WTC11 (cell line): Measurements from ENCODE around the gene C1QC. TPM values are rescaled to one million over a fixed set of nuclear protein-coding genes. Genes with fewer than 3 reads are reported as not detected.
A peak's percentile ranks its signal among the peaks of the same experiment; 100 is the strongest.

ENCODE experiments used
- ATAC-seq: fragments of 200-7000 bp; cut with Tn5 transposase; 2 replicates; pipeline ENCODE4 v1.10.0; 2021; ENCODE audit warnings: mild to moderate bottlenecking, moderate library complexity
- CTCF ChIA-PET: fragments of 300-600 bp; sonication (Branson Sonifier 250); formaldehyde crosslinking; loops from one replicate; lab custom pipeline; 2021; ENCODE audit warnings: antibody characterized with exemption; lab: Charles Lee
- POLR2A ChIA-PET: fragments of 350-600 bp; sonication (Branson Sonifier 250); formaldehyde crosslinking; loops from one replicate; lab custom pipeline; 2021; ENCODE audit warnings: antibody characterized with exemption; lab: Charles Lee
- DNase-seq: peaks from one replicate; pipeline ENCODE4 v3.0.0; 2021; ENCODE audit warnings: low spot score
- H3K27ac Mint-ChIP-seq: 2 replicates; pipeline ENCODE4 v1.8.0; 2021; ENCODE audit warnings: mixed read lengths
- H3K27me3 Mint-ChIP-seq: 2 replicates; pipeline ENCODE4 v1.8.0; 2021; ENCODE audit warnings: low read depth, mild to moderate bottlenecking, moderate library complexity, mixed read lengths
- H3K36me3 Mint-ChIP-seq: 2 replicates; pipeline ENCODE4 v1.8.0; 2021; ENCODE audit warnings: mixed read lengths
- H3K4me1 Mint-ChIP-seq: 2 replicates; pipeline ENCODE4 v1.8.0; 2022; ENCODE audit warnings: mixed read lengths
- H3K4me3 Mint-ChIP-seq: 2 replicates; pipeline ENCODE4 v1.8.0; 2021; ENCODE audit warnings: mild to moderate bottlenecking, moderate library complexity, mixed read lengths
- H3K9me3 Mint-ChIP-seq: 2 replicates; pipeline ENCODE4 v1.8.0; 2021; ENCODE audit warnings: mixed read lengths
- CBFB ChIP-seq: sonication (generic); formaldehyde crosslinking; IDR thresholded peaks from 2 replicates; pipeline ENCODE4 v1.8.1; 2022; ENCODE audit warnings: mild to moderate bottlenecking, low read depth, missing genetic modification reagents
- ESRRA ChIP-seq: sonication (generic); formaldehyde crosslinking; IDR thresholded peaks from 2 replicates; pipeline ENCODE4 v1.8.1; 2022; ENCODE audit warnings: mild to moderate bottlenecking, missing genetic modification reagents, borderline replicate concordance
- HMGA2 ChIP-seq: fragments of 250-450 bp; sonication (Bioruptor Pico); IDR thresholded peaks from 2 replicates; pipeline ENCODE4 v1.4.0; 2021; ENCODE audit warnings: mild to moderate bottlenecking, moderate library complexity
- IRF2 ChIP-seq: sonication (generic); formaldehyde crosslinking; IDR thresholded peaks from 2 replicates; pipeline ENCODE4 v1.8.0; 2022; ENCODE audit warnings: low read depth, missing genetic modification reagents, borderline replicate concordance
- NR2C2 ChIP-seq: sonication (generic); formaldehyde crosslinking; IDR thresholded peaks from 2 replicates; pipeline ENCODE4 v1.8.0; 2022; ENCODE audit warnings: mild to moderate bottlenecking, missing genetic modification reagents
- total RNA-seq: library from RNA; stranded (reverse); gene quantifications from 3 replicates; pipeline ENCODE4 v1.2.3, GENCODE V29; 2021
- TF ChIP-seq, protein P1 (sequence below): fragments of 250-450 bp; sonication (Bioruptor Pico); IDR thresholded peaks from 2 replicates; pipeline ENCODE4 v1.9.0; 2021; ENCODE audit warnings: moderate library complexity, mild to moderate bottlenecking, inconsistent platforms, borderline replicate concordance
- TF ChIP-seq, protein P2 (sequence below): fragments of 250-450 bp; sonication (Bioruptor Pico); IDR thresholded peaks from 2 replicates; pipeline ENCODE4 v1.9.0; 2021; ENCODE audit warnings: mild to moderate bottlenecking
- TF ChIP-seq, protein P3 (sequence below): sonication (generic); formaldehyde crosslinking; IDR thresholded peaks from 2 replicates; pipeline ENCODE4 v1.8.1; 2023; ENCODE audit warnings: mild to moderate bottlenecking, missing genetic modification reagents, borderline replicate concordance
- TF ChIP-seq, protein P4 (sequence below): sonication (generic); formaldehyde crosslinking; IDR thresholded peaks from 2 replicates; pipeline ENCODE4 v1.8.1; 2022; ENCODE audit warnings: low read depth, missing genetic modification reagents, borderline replicate concordance
- TF ChIP-seq, protein P5 (sequence below): sonication (generic); formaldehyde crosslinking; IDR thresholded peaks from 2 replicates; pipeline ENCODE4 v1.8.0; 2023; ENCODE audit warnings: mild to moderate bottlenecking, missing genetic modification reagents
- TF ChIP-seq, protein P6 (sequence below): fragments of 250-450 bp; sonication (Bioruptor Pico); IDR thresholded peaks from 2 replicates; pipeline ENCODE4 v2.1.2; 2022; ENCODE audit warnings: mild to moderate bottlenecking, moderate library complexity
- TF ChIP-seq, protein P7 (sequence below): sonication (generic); formaldehyde crosslinking; IDR thresholded peaks from 2 replicates; pipeline ENCODE4 v1.8.0; 2022; ENCODE audit warnings: missing genetic modification reagents
- TF ChIP-seq, protein P8 (sequence below): fragments of 250-450 bp; sonication (Bioruptor Pico); IDR thresholded peaks from 2 replicates; pipeline ENCODE4 v1.8.0; 2021; ENCODE audit warnings: mild to moderate bottlenecking
- TF ChIP-seq, protein P9 (sequence below): sonication (generic); formaldehyde crosslinking; IDR thresholded peaks from 2 replicates; pipeline ENCODE4 v1.8.1; 2022; ENCODE audit warnings: missing genetic modification reagents, borderline replicate concordance

Gene C1QC
- total RNA-seq, 1 experiment from 2014 or later: 0.28 TPM

DNA sequence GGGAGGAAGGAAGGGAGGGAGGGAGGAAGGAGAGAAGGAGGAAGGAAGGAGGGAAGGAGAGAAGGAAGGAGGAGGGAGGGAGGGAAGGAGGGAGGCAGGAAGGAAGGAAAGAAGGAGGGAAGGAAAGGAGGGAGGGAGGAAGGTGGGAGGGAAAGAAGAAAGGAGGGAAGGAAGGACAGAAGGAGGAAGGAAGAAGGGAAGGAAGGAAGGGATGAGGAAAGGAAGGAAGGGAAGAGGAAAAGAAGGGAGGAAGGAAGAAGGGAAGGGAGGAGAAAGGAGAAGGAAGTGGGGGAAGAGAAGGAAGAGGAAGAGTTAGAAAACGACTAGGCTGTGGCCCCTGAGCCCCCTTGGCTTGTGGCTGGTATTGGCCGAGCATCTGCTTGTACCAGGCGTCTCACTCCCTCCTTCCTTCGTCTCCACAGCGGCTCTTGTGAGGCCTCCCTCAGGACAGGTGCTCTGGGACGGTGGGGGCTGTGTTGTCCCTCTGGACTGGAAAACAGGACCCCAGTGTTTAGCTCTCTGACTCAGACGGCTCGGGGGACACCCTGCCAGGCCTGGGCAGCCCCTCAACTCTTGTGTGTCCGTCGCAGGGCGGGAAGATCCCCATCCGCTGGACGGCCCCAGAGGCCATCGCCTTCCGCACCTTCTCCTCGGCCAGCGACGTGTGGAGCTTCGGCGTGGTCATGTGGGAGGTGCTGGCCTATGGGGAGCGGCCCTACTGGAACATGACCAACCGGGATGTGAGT lies 43.2 kb upstream of the C1QC start:
- no peak overlapping the region for H3K4me3 Mint-ChIP-seq
- ATAC-seq (peak; percentile 89), DNase-seq (peak; percentile 46)
- peaks cover 5% of the 10 kb centered on the region; the same call in 1 of the 2 replicates for H3K27me3 Mint-ChIP-seq
- no peaks in the 10 kb centered on the region for H3K4me1 Mint-ChIP-seq
- ChIA-PET CTCF (interaction anchor here (0.6 kb wide), 1 partner anchor 41 kb away, joined by 3 read pairs; no protein-coding TSS in a partner anchor), POLR2A (interaction anchor here (0.6 kb wide), 1 partner anchor 74 kb away, joined by 3 read pairs; no protein-coding TSS in a partner anchor)
- H3K9me3 Mint-ChIP-seq: no peaks in the 10 kb centered on the region
- H3K36me3 Mint-ChIP-seq: no peaks in the 10 kb centered on the region
- no peak overlapping the region for H3K27ac Mint-ChIP-seq
- TF ChIP-seq, protein P1, sequence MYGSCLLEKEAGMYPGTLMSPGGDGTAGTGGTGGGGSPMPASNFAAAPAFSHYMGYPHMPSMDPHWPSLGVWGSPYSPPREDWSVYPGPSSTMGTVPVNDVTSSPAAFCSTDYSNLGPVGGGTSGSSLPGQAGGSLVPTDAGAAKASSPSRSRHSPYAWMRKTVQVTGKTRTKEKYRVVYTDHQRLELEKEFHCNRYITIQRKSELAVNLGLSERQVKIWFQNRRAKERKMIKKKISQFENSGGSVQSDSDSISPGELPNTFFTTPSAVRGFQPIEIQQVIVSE: no peak
- TF ChIP-seq CBFB: no peak
- TF ChIP-seq ESRRA (CRISPR knock-in tag): no peak
- no peak for TF ChIP-seq HMGA2
- TF ChIP-seq, protein P2, sequence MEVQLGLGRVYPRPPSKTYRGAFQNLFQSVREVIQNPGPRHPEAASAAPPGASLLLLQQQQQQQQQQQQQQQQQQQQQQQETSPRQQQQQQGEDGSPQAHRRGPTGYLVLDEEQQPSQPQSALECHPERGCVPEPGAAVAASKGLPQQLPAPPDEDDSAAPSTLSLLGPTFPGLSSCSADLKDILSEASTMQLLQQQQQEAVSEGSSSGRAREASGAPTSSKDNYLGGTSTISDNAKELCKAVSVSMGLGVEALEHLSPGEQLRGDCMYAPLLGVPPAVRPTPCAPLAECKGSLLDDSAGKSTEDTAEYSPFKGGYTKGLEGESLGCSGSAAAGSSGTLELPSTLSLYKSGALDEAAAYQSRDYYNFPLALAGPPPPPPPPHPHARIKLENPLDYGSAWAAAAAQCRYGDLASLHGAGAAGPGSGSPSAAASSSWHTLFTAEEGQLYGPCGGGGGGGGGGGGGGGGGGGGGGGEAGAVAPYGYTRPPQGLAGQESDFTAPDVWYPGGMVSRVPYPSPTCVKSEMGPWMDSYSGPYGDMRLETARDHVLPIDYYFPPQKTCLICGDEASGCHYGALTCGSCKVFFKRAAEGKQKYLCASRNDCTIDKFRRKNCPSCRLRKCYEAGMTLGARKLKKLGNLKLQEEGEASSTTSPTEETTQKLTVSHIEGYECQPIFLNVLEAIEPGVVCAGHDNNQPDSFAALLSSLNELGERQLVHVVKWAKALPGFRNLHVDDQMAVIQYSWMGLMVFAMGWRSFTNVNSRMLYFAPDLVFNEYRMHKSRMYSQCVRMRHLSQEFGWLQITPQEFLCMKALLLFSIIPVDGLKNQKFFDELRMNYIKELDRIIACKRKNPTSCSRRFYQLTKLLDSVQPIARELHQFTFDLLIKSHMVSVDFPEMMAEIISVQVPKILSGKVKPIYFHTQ (CRISPR knock-in tag): no peak
- TF ChIP-seq, protein P3, sequence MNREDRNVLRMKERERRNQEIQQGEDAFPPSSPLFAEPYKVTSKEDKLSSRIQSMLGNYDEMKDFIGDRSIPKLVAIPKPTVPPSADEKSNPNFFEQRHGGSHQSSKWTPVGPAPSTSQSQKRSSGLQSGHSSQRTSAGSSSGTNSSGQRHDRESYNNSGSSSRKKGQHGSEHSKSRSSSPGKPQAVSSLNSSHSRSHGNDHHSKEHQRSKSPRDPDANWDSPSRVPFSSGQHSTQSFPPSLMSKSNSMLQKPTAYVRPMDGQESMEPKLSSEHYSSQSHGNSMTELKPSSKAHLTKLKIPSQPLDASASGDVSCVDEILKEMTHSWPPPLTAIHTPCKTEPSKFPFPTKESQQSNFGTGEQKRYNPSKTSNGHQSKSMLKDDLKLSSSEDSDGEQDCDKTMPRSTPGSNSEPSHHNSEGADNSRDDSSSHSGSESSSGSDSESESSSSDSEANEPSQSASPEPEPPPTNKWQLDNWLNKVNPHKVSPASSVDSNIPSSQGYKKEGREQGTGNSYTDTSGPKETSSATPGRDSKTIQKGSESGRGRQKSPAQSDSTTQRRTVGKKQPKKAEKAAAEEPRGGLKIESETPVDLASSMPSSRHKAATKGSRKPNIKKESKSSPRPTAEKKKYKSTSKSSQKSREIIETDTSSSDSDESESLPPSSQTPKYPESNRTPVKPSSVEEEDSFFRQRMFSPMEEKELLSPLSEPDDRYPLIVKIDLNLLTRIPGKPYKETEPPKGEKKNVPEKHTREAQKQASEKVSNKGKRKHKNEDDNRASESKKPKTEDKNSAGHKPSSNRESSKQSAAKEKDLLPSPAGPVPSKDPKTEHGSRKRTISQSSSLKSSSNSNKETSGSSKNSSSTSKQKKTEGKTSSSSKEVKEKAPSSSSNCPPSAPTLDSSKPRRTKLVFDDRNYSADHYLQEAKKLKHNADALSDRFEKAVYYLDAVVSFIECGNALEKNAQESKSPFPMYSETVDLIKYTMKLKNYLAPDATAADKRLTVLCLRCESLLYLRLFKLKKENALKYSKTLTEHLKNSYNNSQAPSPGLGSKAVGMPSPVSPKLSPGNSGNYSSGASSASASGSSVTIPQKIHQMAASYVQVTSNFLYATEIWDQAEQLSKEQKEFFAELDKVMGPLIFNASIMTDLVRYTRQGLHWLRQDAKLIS (CRISPR knock-in tag): no peak
- TF ChIP-seq, protein P4, sequence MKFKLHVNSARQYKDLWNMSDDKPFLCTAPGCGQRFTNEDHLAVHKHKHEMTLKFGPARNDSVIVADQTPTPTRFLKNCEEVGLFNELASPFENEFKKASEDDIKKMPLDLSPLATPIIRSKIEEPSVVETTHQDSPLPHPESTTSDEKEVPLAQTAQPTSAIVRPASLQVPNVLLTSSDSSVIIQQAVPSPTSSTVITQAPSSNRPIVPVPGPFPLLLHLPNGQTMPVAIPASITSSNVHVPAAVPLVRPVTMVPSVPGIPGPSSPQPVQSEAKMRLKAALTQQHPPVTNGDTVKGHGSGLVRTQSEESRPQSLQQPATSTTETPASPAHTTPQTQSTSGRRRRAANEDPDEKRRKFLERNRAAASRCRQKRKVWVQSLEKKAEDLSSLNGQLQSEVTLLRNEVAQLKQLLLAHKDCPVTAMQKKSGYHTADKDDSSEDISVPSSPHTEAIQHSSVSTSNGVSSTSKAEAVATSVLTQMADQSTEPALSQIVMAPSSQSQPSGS (CRISPR knock-in tag): no peak
- TF ChIP-seq, protein P5, sequence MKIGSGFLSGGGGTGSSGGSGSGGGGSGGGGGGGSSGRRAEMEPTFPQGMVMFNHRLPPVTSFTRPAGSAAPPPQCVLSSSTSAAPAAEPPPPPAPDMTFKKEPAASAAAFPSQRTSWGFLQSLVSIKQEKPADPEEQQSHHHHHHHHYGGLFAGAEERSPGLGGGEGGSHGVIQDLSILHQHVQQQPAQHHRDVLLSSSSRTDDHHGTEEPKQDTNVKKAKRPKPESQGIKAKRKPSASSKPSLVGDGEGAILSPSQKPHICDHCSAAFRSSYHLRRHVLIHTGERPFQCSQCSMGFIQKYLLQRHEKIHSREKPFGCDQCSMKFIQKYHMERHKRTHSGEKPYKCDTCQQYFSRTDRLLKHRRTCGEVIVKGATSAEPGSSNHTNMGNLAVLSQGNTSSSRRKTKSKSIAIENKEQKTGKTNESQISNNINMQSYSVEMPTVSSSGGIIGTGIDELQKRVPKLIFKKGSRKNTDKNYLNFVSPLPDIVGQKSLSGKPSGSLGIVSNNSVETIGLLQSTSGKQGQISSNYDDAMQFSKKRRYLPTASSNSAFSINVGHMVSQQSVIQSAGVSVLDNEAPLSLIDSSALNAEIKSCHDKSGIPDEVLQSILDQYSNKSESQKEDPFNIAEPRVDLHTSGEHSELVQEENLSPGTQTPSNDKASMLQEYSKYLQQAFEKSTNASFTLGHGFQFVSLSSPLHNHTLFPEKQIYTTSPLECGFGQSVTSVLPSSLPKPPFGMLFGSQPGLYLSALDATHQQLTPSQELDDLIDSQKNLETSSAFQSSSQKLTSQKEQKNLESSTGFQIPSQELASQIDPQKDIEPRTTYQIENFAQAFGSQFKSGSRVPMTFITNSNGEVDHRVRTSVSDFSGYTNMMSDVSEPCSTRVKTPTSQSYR (CRISPR knock-in tag): no peak
- no peak for TF ChIP-seq NR2C2 (CRISPR knock-in tag)
- TF ChIP-seq, protein P6, sequence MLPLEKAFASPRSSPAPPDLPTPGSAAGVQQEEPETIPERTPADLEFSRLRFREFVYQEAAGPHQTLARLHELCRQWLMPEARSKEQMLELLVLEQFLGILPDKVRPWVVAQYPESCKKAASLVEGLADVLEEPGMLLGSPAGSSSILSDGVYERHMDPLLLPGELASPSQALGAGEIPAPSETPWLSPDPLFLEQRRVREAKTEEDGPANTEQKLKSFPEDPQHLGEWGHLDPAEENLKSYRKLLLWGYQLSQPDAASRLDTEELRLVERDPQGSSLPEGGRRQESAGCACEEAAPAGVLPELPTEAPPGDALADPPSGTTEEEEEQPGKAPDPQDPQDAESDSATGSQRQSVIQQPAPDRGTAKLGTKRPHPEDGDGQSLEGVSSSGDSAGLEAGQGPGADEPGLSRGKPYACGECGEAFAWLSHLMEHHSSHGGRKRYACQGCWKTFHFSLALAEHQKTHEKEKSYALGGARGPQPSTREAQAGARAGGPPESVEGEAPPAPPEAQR (CRISPR knock-in tag): no peak
- no peak for TF ChIP-seq IRF2 (CRISPR knock-in tag)
- TF ChIP-seq, protein P7, sequence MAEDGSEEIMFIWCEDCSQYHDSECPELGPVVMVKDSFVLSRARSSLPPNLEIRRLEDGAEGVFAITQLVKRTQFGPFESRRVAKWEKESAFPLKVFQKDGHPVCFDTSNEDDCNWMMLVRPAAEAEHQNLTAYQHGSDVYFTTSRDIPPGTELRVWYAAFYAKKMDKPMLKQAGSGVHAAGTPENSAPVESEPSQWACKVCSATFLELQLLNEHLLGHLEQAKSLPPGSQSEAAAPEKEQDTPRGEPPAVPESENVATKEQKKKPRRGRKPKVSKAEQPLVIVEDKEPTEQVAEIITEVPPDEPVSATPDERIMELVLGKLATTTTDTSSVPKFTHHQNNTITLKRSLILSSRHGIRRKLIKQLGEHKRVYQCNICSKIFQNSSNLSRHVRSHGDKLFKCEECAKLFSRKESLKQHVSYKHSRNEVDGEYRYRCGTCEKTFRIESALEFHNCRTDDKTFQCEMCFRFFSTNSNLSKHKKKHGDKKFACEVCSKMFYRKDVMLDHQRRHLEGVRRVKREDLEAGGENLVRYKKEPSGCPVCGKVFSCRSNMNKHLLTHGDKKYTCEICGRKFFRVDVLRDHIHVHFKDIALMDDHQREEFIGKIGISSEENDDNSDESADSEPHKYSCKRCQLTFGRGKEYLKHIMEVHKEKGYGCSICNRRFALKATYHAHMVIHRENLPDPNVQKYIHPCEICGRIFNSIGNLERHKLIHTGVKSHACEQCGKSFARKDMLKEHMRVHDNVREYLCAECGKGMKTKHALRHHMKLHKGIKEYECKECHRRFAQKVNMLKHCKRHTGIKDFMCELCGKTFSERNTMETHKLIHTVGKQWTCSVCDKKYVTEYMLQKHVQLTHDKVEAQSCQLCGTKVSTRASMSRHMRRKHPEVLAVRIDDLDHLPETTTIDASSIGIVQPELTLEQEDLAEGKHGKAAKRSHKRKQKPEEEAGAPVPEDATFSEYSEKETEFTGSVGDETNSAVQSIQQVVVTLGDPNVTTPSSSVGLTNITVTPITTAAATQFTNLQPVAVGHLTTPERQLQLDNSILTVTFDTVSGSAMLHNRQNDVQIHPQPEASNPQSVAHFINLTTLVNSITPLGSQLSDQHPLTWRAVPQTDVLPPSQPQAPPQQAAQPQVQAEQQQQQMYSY (CRISPR knock-in tag): peak; percentile 97
- TF ChIP-seq, protein P8, sequence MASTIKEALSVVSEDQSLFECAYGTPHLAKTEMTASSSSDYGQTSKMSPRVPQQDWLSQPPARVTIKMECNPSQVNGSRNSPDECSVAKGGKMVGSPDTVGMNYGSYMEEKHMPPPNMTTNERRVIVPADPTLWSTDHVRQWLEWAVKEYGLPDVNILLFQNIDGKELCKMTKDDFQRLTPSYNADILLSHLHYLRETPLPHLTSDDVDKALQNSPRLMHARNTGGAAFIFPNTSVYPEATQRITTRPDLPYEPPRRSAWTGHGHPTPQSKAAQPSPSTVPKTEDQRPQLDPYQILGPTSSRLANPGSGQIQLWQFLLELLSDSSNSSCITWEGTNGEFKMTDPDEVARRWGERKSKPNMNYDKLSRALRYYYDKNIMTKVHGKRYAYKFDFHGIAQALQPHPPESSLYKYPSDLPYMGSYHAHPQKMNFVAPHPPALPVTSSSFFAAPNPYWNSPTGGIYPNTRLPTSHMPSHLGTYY (CRISPR knock-in tag): no peak
- TF ChIP-seq, protein P9, sequence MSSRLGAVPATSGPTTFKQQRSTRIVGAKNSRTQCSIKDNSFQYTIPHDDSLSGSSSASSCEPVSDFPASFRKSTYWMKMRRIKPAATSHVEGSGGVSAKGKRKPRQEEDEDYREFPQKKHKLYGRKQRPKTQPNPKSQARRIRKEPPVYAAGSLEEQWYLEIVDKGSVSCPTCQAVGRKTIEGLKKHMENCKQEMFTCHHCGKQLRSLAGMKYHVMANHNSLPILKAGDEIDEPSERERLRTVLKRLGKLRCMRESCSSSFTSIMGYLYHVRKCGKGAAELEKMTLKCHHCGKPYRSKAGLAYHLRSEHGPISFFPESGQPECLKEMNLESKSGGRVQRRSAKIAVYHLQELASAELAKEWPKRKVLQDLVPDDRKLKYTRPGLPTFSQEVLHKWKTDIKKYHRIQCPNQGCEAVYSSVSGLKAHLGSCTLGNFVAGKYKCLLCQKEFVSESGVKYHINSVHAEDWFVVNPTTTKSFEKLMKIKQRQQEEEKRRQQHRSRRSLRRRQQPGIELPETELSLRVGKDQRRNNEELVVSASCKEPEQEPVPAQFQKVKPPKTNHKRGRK (CRISPR knock-in tag): peak; percentile 74; the same call in 1 of the 2 replicates
